NCI-H1105 (cell line): ENCODE results near the gene GJA3.

Experiments used
- DNase-seq: peaks from one replicate; lab custom pipeline; 2025; lab: John Stamatoyannopoulos, UW

Gene GJA3

GRCh38 chr13:20160306-20161274, at the start of gene GJA3:
Gene GJA3 (minus strand): TSS chr13:20161052. CDS start chr13:20143288, 17,764 bp downstream.
- DNase-seq: peak; percentile 19

- DNase-seq: no peak
Measured at GRCh38 chr13:20209948-20210347, 49.1 kb upstream of the GJA3 start.

GRCh38 chr13:20206698-20207235, 45.9 kb upstream of the GJA3 start:
- no peak for DNase-seq

- DNase-seq: no peak
Measured at GRCh38 chr13:20206065-20206697, 45.3 kb upstream of the GJA3 start.

- no peak for DNase-seq
Measured at GRCh38 chr13:20198781-20199180, 37.9 kb upstream of the GJA3 start.

- DNase-seq: no peak
Measured at GRCh38 chr13:20197361-20197834, 36.5 kb upstream of the GJA3 start.

GRCh38 chr13:20195801-20196200, 34.9 kb upstream of the GJA3 start:
- no peak for DNase-seq

GRCh38 chr13:20193907-20194631, 33.2 kb upstream of the GJA3 start:
- no peak for DNase-seq

GRCh38 chr13:20193162-20193906, 32.5 kb upstream of the GJA3 start:
- no peak for DNase-seq

- DNase-seq: no peak
Measured at GRCh38 chr13:20192836-20193161, 31.9 kb upstream of the GJA3 start, which contains the start of gene GJB2. Gene GJB2 (minus strand): TSS chr13:20192938. CDS start chr13:20189581, 3,357 bp downstream.

- no peak for DNase-seq
Measured at GRCh38 chr13:20192158-20192835, 31.4 kb upstream of the GJA3 start.

- DNase-seq: no peak
Measured at GRCh38 chr13:20191311-20192157, 30.7 kb upstream of the GJA3 start.

- no peak for DNase-seq
Measured at GRCh38 chr13:20190481-20191310, 29.8 kb upstream of the GJA3 start.

- no peak for DNase-seq
Measured at GRCh38 chr13:20190076-20190475, 29.2 kb upstream of the GJA3 start.

- no peak for DNase-seq
Measured at GRCh38 chr13:20188667-20189553, 28.1 kb upstream of the GJA3 start.

GRCh38 chr13:20186771-20187170, 25.9 kb upstream of the GJA3 start:
- DNase-seq: no peak

GRCh38 chr13:20185366-20186056, 24.7 kb upstream of the GJA3 start:
- DNase-seq: no peak
